Fibroblast of lung (primary cell): ENCODE results near the gene IQGAP2.

Experiments used
- CTCF ChIP-seq, 2 donors: IDR thresholded peaks in 1 of 2; conservative IDR thresholded peaks in 1 of 2; 1 replicate in 1 of 2; 2 replicates in 1 of 2; pipeline ENCODE4 v1.5.1; 2011 to 2012; ENCODE audit warnings: low read length in 2 of 2, control low read depth in 1 of 2, inconsistent platforms in 1 of 2, low read depth in 1 of 2, mild to moderate bottlenecking in 1 of 2
- EZH2 ChIP-seq: IDR thresholded peaks from 2 replicates; pipeline ENCODE4 v1.5.1; 2012; ENCODE audit warnings: low read length, control low read depth, mild to moderate bottlenecking; ENCODE audit errors: missing control alignments

GRCh38 chr5:76547891-76548524 lies 144.9 kb downstream of the IQGAP2 start:
- no peak for TF ChIP-seq CTCF (conservative IDR thresholded peaks at IDR 0.05 in 1 of 2, IDR thresholded peaks at IDR 0.05 in 1 of 2; ENCODE audit: low read depth in 1 of 2, low read length in 2 of 2)
- no peak for TF ChIP-seq EZH2
